Ectodermal cell (in vitro differentiated cells): ENCODE results near the gene PPP2R5C.

Source experiments
- H3K27ac ChIP-seq: 2 replicates; pipeline ENCODE4 v1.7.0; 2013; ENCODE audit warnings: mild to moderate bottlenecking, low read depth, low read length; ENCODE audit not compliant: insufficient read depth, poor library complexity, severe bottlenecking
- H3K27me3 ChIP-seq: 2 replicates; pipeline ENCODE4 v1.7.0; 2013; ENCODE audit warnings: mild to moderate bottlenecking, low read length; ENCODE audit not compliant: insufficient read depth, control insufficient read depth, poor library complexity, severe bottlenecking
- H3K36me3 ChIP-seq: one replicate; pipeline ENCODE4 v1.7.0; 2013; ENCODE audit warnings: low read length; ENCODE audit not compliant: control insufficient read depth, insufficient read depth
- H3K4me1 ChIP-seq: one replicate; pipeline ENCODE4 v1.7.0; 2013; ENCODE audit warnings: low read length; ENCODE audit not compliant: control insufficient read depth, insufficient read depth
- H3K4me3 ChIP-seq: 2 replicates; pipeline ENCODE4 v1.7.0; 2013; ENCODE audit warnings: low read depth, low read length, control low read depth; ENCODE audit not compliant: insufficient read depth
- H3K9me3 ChIP-seq: 2 replicates; pipeline ENCODE4 v1.7.0; 2013; ENCODE audit warnings: mild to moderate bottlenecking, low read length, moderate library complexity; ENCODE audit not compliant: control insufficient read depth
- WGBS, 2 experiments: methylation state at CpG; one replicate each; pipeline ENCODE4 v1.1.7; 2013; ENCODE audit warnings: missing lambda C conversion rate in 2 of 2; 5-methylcytosine and 5-hydroxymethylcytosine counted together

Gene PPP2R5C

DNA sequence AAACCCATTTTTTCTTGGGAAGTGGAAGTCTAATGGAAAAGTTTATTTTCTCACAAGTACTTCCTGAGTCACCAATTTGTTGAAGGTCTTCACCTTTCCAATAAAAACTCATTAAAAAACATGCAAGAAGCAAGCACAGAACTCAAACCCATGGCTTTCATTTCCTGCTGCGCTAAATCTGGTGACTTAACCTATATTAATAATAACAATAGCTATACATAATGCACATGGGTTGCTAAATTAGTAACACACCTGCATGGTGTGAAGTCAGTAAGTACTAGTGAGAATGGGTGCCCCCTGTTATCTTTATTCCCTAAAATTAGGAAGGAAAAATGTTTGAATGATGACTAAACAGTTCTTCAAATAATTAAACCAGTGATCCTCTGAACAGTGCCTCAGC lies 52.3 kb downstream of the PPP2R5C start:
- Histone ChIP-seq H3K36me3 (no peaks in the 10 kb centered on the region), H3K4me3 (no peak overlapping the region), H3K4me1 (peaks cover 8% of the 10 kb centered on the region), H3K27ac (no peak overlapping the region), H3K9me3 (no peaks in the 10 kb centered on the region), H3K27me3 (no peaks in the 10 kb centered on the region)
- WGBS, 2 experiments: no CpG with 5 or more reads among the region's 1 CpG

DNA sequence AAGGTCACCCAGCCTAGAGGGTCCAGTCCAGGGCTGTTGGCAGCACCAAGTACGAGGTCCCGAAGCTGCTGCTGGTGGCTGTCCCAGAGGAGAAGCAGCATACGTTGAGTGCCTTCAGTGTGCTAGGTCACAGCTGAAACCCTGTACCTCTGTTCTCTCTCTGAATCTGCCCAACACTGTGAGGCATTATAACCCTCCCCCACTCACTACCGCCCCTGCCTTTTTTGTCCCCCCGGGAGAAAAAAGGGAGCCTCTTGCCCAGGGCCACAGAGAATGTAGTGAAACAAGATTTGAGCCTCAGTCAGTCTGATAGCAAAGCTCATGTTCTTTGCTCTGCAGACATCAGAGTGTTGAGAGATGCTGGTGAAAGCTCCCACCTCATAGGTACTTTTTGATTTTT lies 53.4 kb downstream of the PPP2R5C start:
- peaks cover 8% of the 10 kb centered on the region for H3K4me1 ChIP-seq
- WGBS, 2 experiments: 90 to 91% methylated on average over 5 of the region's 5 CpGs
- no peaks in the 10 kb centered on the region for H3K36me3 ChIP-seq
- H3K27me3 ChIP-seq: no peaks in the 10 kb centered on the region
- H3K4me3 ChIP-seq: no peak overlapping the region
- H3K9me3 ChIP-seq: no peaks in the 10 kb centered on the region
- H3K27ac ChIP-seq: no peak overlapping the region

DNA sequence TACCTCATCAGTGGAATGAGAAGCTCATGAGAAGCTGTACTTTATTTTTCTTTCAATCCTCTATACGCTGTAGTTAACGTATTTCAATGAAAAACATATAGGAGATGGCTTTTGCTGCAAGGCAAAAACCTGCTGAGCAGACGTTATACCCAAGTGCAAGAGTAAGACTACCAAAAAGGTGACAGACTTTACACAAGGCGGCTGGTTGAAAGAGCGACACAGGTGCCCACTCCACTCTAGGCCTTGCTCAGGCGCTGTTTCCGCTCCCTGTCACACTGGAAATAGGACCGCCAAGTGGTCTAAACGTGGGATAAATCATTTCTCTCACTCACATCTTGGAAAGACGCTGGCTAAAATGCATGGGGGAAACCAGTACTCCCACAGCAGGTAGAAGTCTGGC lies 54.5 kb downstream of the PPP2R5C start:
- WGBS, 2 experiments: 94 to 95% methylated on average over 10 of the region's 10 CpGs

DNA sequence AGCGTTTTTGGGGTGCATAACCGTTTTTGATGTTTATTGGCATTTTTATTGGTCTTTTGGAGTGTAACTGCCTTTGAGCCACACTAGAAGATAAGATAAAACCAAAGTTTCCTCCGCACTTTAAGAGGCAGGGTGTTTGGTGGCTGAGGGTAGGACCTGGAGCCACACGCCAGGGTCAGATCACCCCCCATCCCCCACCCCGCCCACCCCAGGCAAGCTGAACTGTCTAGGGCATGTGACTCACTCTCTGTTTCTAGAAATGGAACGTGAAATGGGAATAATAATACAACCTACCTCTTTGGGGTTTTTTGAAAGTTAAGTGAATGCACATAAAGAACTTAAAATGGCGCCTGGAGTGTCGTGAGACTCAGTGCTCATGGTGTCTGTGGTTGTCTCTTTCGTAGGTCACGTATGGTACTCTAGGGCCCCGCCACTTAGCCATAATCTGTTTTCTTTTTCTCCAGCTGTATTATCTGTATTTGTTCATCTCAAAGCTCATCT lies 56.0 kb downstream of the PPP2R5C start:
- H3K4me3 ChIP-seq: no peak overlapping the region
- H3K4me1 ChIP-seq: no peaks in the 10 kb centered on the region
- H3K9me3 ChIP-seq: no peaks in the 10 kb centered on the region
- 94 to 97% methylated on average over 10 of the region's 11 CpGs for WGBS, 2 experiments
- no peak overlapping the region for H3K27ac ChIP-seq
- H3K36me3 ChIP-seq: no peaks in the 10 kb centered on the region
- no peaks in the 10 kb centered on the region for H3K27me3 ChIP-seq

More for the DNA sequence above, 54.5 kb downstream of the PPP2R5C start:
- Histone ChIP-seq H3K4me3 (no peak overlapping the region), H3K36me3 (no peaks in the 10 kb centered on the region), H3K4me1 (peaks cover 6% of the 10 kb centered on the region), H3K27me3 (no peaks in the 10 kb centered on the region), H3K27ac (no peak overlapping the region), H3K9me3 (no peaks in the 10 kb centered on the region)

DNA sequence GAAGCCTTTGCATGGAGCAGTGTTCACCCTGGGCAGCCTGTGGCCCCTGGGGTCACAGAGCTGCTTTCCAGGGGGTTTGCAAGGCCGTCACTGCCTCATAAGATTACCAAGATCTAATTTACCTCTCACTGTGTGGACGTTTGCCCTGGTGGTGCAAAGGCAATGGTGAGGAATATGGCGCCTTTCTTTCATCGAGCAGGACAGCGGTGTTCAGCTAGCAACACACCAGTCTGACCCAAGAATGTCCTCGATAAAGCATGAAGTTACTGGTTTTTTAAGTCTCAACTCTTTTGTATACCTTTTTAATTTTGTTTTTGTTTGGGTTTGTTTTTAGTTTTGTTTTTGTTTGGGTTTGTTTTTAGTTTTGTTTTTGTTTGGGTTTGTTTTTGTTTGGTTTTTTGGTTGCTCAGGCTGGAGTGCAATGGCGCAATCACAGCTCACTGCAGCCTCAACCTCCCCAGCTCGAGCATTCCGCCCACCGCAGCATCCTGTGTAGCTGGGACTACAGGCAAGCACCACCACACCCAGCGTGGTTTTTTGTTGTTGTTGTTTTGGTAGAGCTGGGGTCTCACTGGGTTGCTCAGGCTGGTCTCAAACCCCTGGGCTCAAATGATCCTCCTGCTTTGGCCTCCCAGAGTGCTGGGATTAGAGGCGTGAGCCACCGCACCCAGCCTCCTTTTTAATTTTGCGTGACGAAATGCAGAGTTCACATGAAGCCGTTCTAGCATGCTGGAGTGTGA lies 57.9 kb downstream of the PPP2R5C start:
- 93 to 95% methylated on average over 16 of the region's 16 CpGs for WGBS, 2 experiments
- Histone ChIP-seq H3K9me3 (no peaks in the 10 kb centered on the region), H3K4me1 (no peaks in the 10 kb centered on the region), H3K36me3 (no peaks in the 10 kb centered on the region), H3K27me3 (no peaks in the 10 kb centered on the region), H3K4me3 (no peak overlapping the region), H3K27ac (no peak overlapping the region)

DNA sequence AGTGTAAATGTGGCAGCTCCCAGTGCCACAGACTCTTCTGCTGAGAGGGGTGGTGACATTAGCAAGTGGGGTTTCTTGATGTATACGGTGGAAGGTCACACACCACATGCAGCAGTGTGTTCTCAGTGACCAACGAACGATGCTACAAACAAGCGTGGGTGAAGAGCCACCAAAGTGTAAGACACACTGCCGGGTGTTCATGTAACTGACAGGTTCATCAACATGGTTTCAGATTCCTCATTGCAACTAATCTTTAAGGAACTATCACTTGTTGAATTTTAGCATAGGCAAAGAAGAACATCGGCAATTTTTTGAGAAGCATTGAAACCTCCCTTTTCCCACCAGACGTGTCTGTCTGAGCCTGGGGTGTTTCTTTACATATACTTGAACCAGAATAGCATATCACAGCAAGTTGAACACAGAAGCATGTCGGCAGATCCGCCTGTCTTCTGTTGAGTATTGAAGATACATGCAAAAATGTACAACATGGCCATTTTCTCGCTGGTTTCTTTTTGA lies 58.8 kb downstream of the PPP2R5C start:
- no peaks in the 10 kb centered on the region for H3K27me3 ChIP-seq
- H3K27ac ChIP-seq: no peak overlapping the region
- H3K4me1 ChIP-seq: no peaks in the 10 kb centered on the region
- no peaks in the 10 kb centered on the region for H3K36me3 ChIP-seq
- WGBS, 2 experiments: 93 to 96% methylated on average over 8 to 9 of the region's 10 CpGs
- no peak overlapping the region for H3K4me3 ChIP-seq
- H3K9me3 ChIP-seq: no peaks in the 10 kb centered on the region

DNA sequence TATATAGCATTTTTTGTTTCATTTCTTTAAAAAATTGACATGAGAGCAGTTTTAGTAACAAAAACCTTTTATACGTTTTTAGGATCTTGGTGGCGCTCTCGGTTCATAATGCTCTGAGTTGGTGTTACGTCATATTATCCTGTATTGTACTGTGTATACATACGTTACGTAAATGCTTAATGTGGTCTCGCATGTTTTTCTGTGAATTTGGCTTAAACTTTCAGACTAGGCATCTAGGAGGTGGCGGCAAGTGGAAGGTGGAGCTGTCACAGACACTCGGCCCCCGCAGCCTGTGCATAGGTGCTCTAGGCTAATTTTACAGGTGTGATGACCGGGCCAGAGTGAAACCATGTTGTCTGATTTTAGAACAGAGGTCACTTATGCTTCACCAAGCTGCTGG lies 60.0 kb downstream of the PPP2R5C start:
- H3K9me3 ChIP-seq: no peaks in the 10 kb centered on the region
- WGBS, 2 experiments: 90 to 93% methylated on average over 11 of the region's 11 CpGs
- no peaks in the 10 kb centered on the region for H3K27me3 ChIP-seq
- no peaks in the 10 kb centered on the region for H3K4me1 ChIP-seq
- H3K4me3 ChIP-seq: no peak overlapping the region
- no peak overlapping the region for H3K27ac ChIP-seq
- no peaks in the 10 kb centered on the region for H3K36me3 ChIP-seq

DNA sequence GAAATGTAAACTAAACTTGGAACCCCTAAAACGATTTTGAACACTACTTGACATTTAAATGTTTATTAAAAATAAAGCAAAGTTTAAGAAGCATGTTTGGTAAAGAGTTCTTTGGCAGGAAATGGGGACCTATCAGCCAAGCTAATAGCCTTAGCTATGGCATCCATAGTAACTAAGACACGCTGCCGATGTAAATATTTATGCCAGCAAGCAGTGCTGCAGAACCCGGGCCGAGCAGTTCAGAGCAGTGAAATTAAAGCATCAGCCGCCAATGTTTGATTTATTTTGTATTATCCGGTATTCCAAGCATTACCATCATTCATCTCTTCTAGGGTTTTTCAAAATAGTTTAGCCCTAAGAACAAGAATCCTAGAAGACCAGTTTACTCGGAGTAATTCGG lies 61.6 kb downstream of the PPP2R5C start:
- Histone ChIP-seq H3K4me1 (no peaks in the 10 kb centered on the region), H3K27ac (no peak overlapping the region), H3K27me3 (no peaks in the 10 kb centered on the region), H3K4me3 (no peak overlapping the region), H3K9me3 (no peaks in the 10 kb centered on the region), H3K36me3 (no peaks in the 10 kb centered on the region)
- WGBS, 2 experiments: 94 to 97% methylated on average over 7 to 8 of the region's 9 CpGs

DNA sequence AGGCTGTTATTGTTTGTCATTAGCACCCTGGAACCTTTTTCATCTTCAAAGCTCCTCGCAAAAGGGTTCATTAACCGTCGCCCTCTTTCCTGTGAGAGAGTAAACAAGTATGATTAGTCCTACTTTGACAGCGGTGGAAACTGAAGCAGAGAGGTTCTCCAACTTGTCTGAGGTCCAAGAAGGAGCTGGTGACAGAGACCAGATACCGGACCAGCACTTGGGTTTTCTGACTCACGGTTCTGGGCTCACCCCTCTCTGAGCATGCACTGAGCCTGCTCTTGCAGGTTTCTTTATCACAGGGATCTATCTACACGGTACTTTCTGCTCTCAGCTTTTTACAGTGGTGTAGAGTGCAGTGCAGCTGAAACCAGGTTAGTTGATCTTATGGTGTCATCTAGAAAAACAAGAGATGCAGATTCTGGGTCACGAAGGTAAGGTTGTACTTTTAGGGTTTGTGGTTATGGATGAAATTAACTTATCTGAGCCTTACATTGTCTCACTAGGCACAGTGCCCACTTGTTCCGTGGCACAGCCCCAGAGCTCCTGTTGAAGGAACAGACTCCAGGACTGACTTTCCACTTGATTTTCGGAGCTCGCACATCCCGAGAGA lies 62.1 kb downstream of the PPP2R5C start:
- no peaks in the 10 kb centered on the region for H3K4me1 ChIP-seq
- no peaks in the 10 kb centered on the region for H3K9me3 ChIP-seq
- H3K4me3 ChIP-seq: no peak overlapping the region
- 94% methylated on average over 12 of the region's 12 CpGs for WGBS, 2 experiments
- H3K27ac ChIP-seq: no peak overlapping the region
- no peaks in the 10 kb centered on the region for H3K36me3 ChIP-seq
- H3K27me3 ChIP-seq: no peaks in the 10 kb centered on the region

DNA sequence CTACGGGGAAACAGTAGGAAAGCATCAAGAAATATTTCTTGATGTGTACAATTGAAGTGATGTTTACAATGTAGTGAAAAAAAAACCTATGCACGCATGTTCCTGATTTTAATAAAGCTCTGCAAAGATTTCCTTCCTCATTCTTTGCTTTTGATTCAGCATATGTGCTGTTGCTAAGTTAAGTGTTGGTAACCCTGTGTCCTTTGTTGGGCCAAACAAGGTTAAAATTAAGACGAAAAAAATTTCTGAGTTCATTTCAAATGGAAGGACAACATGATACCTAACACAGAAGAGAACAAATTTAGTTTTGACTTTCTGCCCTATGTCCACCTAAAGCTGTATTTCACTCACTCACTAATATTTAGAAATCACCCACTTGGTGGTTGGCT lies 62.8 kb downstream of the PPP2R5C start:
- 93 to 95% methylated on average over 3 of the region's 3 CpGs for WGBS, 2 experiments
- H3K4me3 ChIP-seq: no peak overlapping the region
- H3K4me1 ChIP-seq: no peaks in the 10 kb centered on the region
- H3K27me3 ChIP-seq: no peaks in the 10 kb centered on the region
- no peaks in the 10 kb centered on the region for H3K9me3 ChIP-seq
- no peaks in the 10 kb centered on the region for H3K36me3 ChIP-seq
- H3K27ac ChIP-seq: no peak overlapping the region
